Activated CD4-positive, alpha-beta T cell treated with anti-CD3 and anti-CD28 coated beads for 36 hours (primary cell): ENCODE results near the gene FBLN1. TPM values are rescaled to one million over a fixed set of nuclear protein-coding genes. Genes with fewer than 3 reads are reported as not detected.

Experiments used
- ATAC-seq: fragments of 200-7000 bp; cut with Tn5 transposase; one replicate; pipeline ENCODE4 v1.10.0; 2021; ENCODE audit warnings: mild to moderate bottlenecking, moderate library complexity
- CTCF ChIA-PET: fragments of 350-600 bp; sonication (Branson Sonifier 250); formaldehyde crosslinking; loops from one replicate; lab custom pipeline; 2021; ENCODE audit warnings: antibody characterized with exemption; lab: Charles Lee
- POLR2A ChIA-PET: fragments of 350-600 bp; sonication (Branson Sonifier 250); formaldehyde crosslinking; loops from one replicate; lab custom pipeline; 2021; ENCODE audit warnings: antibody characterized with exemption, inconsistent platforms; lab: Charles Lee
- DNase-seq: peaks from one replicate; pipeline ENCODE4 v3.0.0-alpha.2; 2020
- H3K27ac Mint-ChIP-seq: one replicate; pipeline ENCODE4 v1.8.0; 2021; ENCODE audit warnings: mixed read lengths
- H3K27me3 Mint-ChIP-seq: one replicate; pipeline ENCODE4 v1.8.0; 2021; ENCODE audit warnings: mixed read lengths
- H3K36me3 Mint-ChIP-seq: one replicate; pipeline ENCODE4 v1.8.0; 2021; ENCODE audit warnings: low read depth, mixed read lengths
- H3K4me1 Mint-ChIP-seq: one replicate; pipeline ENCODE4 v1.8.0; 2021; ENCODE audit warnings: mixed read lengths
- H3K4me3 Mint-ChIP-seq: one replicate; pipeline ENCODE4 v1.8.0; 2021; ENCODE audit warnings: mild to moderate bottlenecking, moderate library complexity, mixed read lengths
- H3K9me3 Mint-ChIP-seq: one replicate; pipeline ENCODE4 v1.8.0; 2021; ENCODE audit warnings: low read depth, mixed read lengths
- intact Hi-C, 2 experiments: fragments of 100-400 bp; cut with DNase I in 1 of 2; cut with micrococcal nuclease in 1 of 2; formaldehyde crosslinking; loops; one replicate each; pipeline versions ENCODE4 v1.14.2 to v1.15.1; 2022 to 2024; cut with DNase I, micrococcal nuclease
- total RNA-seq, 2 experiments: library from RNA; stranded (reverse); gene quantifications; one replicate each; pipeline ENCODE4 v1.2.3, GENCODE V29; 2021

FBLN1 gene
- total RNA-seq, 2 experiments from 2014 or later = not detected

- CTCF ChIA-PET = no interaction called here
- H3K9me3 Mint-ChIP-seq = peaks cover 3% of the 10 kb centered on the region
- H3K27ac Mint-ChIP-seq = no peak overlapping the region
- no peaks in the 10 kb centered on the region for H3K36me3 Mint-ChIP-seq
- DNase-seq (no peak), ATAC-seq (no peak)
- POLR2A ChIA-PET = no interaction called here
- no peak overlapping the region for H3K4me3 Mint-ChIP-seq
- H3K27me3 Mint-ChIP-seq = peaks cover 8% of the 10 kb centered on the region
- intact Hi-C loops = no loop called here
- H3K4me1 Mint-ChIP-seq = no peaks in the 10 kb centered on the region
Observed at GRCh38 chr22:45478108-45478771, 24.4 kb upstream of the FBLN1 start.

GRCh38 chr22:45480717-45481116, 22.0 kb upstream of the FBLN1 start:
- POLR2A ChIA-PET = no interaction called here
- Mint-ChIP-seq H3K4me1 (no peaks in the 10 kb centered on the region), H3K36me3 (no peaks in the 10 kb centered on the region), H3K4me3 (no peak overlapping the region), H3K9me3 (peaks cover 3% of the 10 kb centered on the region), H3K27me3 (peaks cover 13% of the 10 kb centered on the region), H3K27ac (no peak overlapping the region)
- DNase-seq (no peak), ATAC-seq (no peak)
- CTCF ChIA-PET = no interaction called here
- intact Hi-C loops = no loop called here

- H3K36me3 Mint-ChIP-seq = no peaks in the 10 kb centered on the region
- CTCF ChIA-PET = no interaction called here
- no peak for ATAC-seq
- H3K27ac Mint-ChIP-seq = no peak overlapping the region
- H3K4me1 Mint-ChIP-seq = no peaks in the 10 kb centered on the region
- no peak overlapping the region for H3K4me3 Mint-ChIP-seq
- H3K27me3 Mint-ChIP-seq = peaks cover 13% of the 10 kb centered on the region
- peaks cover 3% of the 10 kb centered on the region for H3K9me3 Mint-ChIP-seq
- POLR2A ChIA-PET = no interaction called here
- no peak for DNase-seq
- intact Hi-C loops = no loop called here
Observed at GRCh38 chr22:45481661-45482060, 21.0 kb upstream of the FBLN1 start.

- Mint-ChIP-seq H3K27me3 (peaks cover 10% of the 10 kb centered on the region), H3K4me1 (no peaks in the 10 kb centered on the region), H3K4me3 (no peak overlapping the region), H3K27ac (no peak overlapping the region), H3K9me3 (peaks cover 3% of the 10 kb centered on the region), H3K36me3 (no peaks in the 10 kb centered on the region)
- ChIA-PET POLR2A (no interaction called here), CTCF (interaction anchor here (0.5 kb wide), 1 partner anchor 48 kb away, joined by 3 read pairs; no protein-coding TSS in a partner anchor)
- intact Hi-C loops = no loop called here
- ATAC-seq (no peak), DNase-seq (no peak)
Observed at GRCh38 chr22:45482169-45482568, 20.5 kb upstream of the FBLN1 start.

GRCh38 chr22:45483319-45483718, 19.4 kb upstream of the FBLN1 start:
- H3K36me3 Mint-ChIP-seq = no peaks in the 10 kb centered on the region
- no peaks in the 10 kb centered on the region for H3K4me1 Mint-ChIP-seq
- H3K27ac Mint-ChIP-seq = no peak overlapping the region
- H3K4me3 Mint-ChIP-seq = no peak overlapping the region
- ChIA-PET POLR2A (no interaction called here), CTCF (no interaction called here)
- DNase-seq = no peak
- peaks cover 3% of the 10 kb centered on the region for H3K9me3 Mint-ChIP-seq
- H3K27me3 Mint-ChIP-seq = peaks cover 14% of the 10 kb centered on the region
- intact Hi-C loops = no loop called here
- ATAC-seq = no peak

GRCh38 chr22:45483918-45484499, 18.7 kb upstream of the FBLN1 start:
- no peaks in the 10 kb centered on the region for H3K4me1 Mint-ChIP-seq
- H3K9me3 Mint-ChIP-seq = peaks cover 3% of the 10 kb centered on the region
- DNase-seq (no peak), ATAC-seq (no peak)
- no peak overlapping the region for H3K4me3 Mint-ChIP-seq
- CTCF ChIA-PET = no interaction called here
- H3K27me3 Mint-ChIP-seq = peaks cover 17% of the 10 kb centered on the region
- H3K27ac Mint-ChIP-seq = no peak overlapping the region
- intact Hi-C loops = no loop called here
- POLR2A ChIA-PET = no interaction called here
- H3K36me3 Mint-ChIP-seq = no peaks in the 10 kb centered on the region

GRCh38 chr22:45484742-45485141, 17.9 kb upstream of the FBLN1 start:
- Mint-ChIP-seq H3K4me3 (no peak overlapping the region), H3K9me3 (peaks cover 3% of the 10 kb centered on the region), H3K27ac (no peak overlapping the region), H3K27me3 (peaks cover 17% of the 10 kb centered on the region), H3K36me3 (no peaks in the 10 kb centered on the region), H3K4me1 (no peaks in the 10 kb centered on the region)
- no peak for DNase-seq
- POLR2A ChIA-PET = interaction anchor here (0.6 kb wide), 1 partner anchor 537 kb away, joined by 4 read pairs; no protein-coding TSS in a partner anchor
- CTCF ChIA-PET = no interaction called here
- ATAC-seq = no peak
- intact Hi-C loops = no loop called here

- Mint-ChIP-seq H3K9me3 (peaks cover 3% of the 10 kb centered on the region), H3K27ac (no peak overlapping the region), H3K27me3 (peaks cover 17% of the 10 kb centered on the region), H3K4me3 (no peak overlapping the region), H3K36me3 (no peaks in the 10 kb centered on the region), H3K4me1 (no peaks in the 10 kb centered on the region)
- no peak for DNase-seq
- ChIA-PET POLR2A (interaction anchor here (0.6 kb wide), 1 partner anchor 537 kb away, joined by 4 read pairs; no protein-coding TSS in a partner anchor), CTCF (no interaction called here)
- intact Hi-C loops = no loop called here
- no peak for ATAC-seq
Observed at GRCh38 chr22:45485261-45485660, 17.4 kb upstream of the FBLN1 start.

GRCh38 chr22:45488764-45489370, 13.8 kb upstream of the FBLN1 start:
- peaks cover 11% of the 10 kb centered on the region for H3K27me3 Mint-ChIP-seq
- no peaks in the 10 kb centered on the region for H3K9me3 Mint-ChIP-seq
- no peak overlapping the region for H3K4me3 Mint-ChIP-seq
- no peaks in the 10 kb centered on the region for H3K4me1 Mint-ChIP-seq
- ATAC-seq = no peak
- POLR2A ChIA-PET = no interaction called here
- H3K36me3 Mint-ChIP-seq = no peaks in the 10 kb centered on the region
- intact Hi-C loops = no loop called here
- DNase-seq = no peak
- CTCF ChIA-PET = no interaction called here
- H3K27ac Mint-ChIP-seq = no peak overlapping the region

GRCh38 chr22:45490836-45491235, 11.8 kb upstream of the FBLN1 start:
- H3K4me1 Mint-ChIP-seq = no peaks in the 10 kb centered on the region

GRCh38 chr22:45491841-45492240, 10.8 kb upstream of the FBLN1 start:
- Mint-ChIP-seq H3K4me3 (no peak overlapping the region), H3K27ac (no peak overlapping the region), H3K4me1 (no peaks in the 10 kb centered on the region), H3K36me3 (no peaks in the 10 kb centered on the region), H3K9me3 (no peaks in the 10 kb centered on the region), H3K27me3 (peaks cover 10% of the 10 kb centered on the region)
- CTCF ChIA-PET = no interaction called here
- DNase-seq = no peak
- ATAC-seq = no peak
- intact Hi-C loops = no loop called here
- POLR2A ChIA-PET = no interaction called here

More at GRCh38 chr22:45490836-45491235, 11.8 kb upstream of the FBLN1 start:
- ATAC-seq = no peak
- POLR2A ChIA-PET = no interaction called here
- DNase-seq = no peak
- intact Hi-C loops = no loop called here
- Mint-ChIP-seq H3K4me3 (no peak overlapping the region), H3K27me3 (peaks cover 10% of the 10 kb centered on the region), H3K9me3 (no peaks in the 10 kb centered on the region), H3K27ac (no peak overlapping the region), H3K36me3 (no peaks in the 10 kb centered on the region)
- CTCF ChIA-PET = no interaction called here

- CTCF ChIA-PET = interaction anchor here (0.9 kb wide), 1 partner anchor 59 kb away, joined by 4 read pairs; no protein-coding TSS in a partner anchor
Observed at GRCh38 chr22:45493286-45493771, 9.4 kb upstream of the FBLN1 start.

More at GRCh38 chr22:45493286-45493771, 9.4 kb upstream of the FBLN1 start:
- Mint-ChIP-seq H3K9me3 (no peaks in the 10 kb centered on the region), H3K27me3 (peaks cover 9% of the 10 kb centered on the region), H3K4me3 (no peak overlapping the region), H3K36me3 (no peaks in the 10 kb centered on the region), H3K4me1 (peaks cover 3% of the 10 kb centered on the region), H3K27ac (no peak overlapping the region)
- POLR2A ChIA-PET = no interaction called here
- ATAC-seq (no peak), DNase-seq (no peak)
- intact Hi-C loops = no loop called here
